MM.1S (cell line): Measurements from ENCODE around the gene NHLH2.

Experiments
- CTCF ChIP-seq: fragments of 300-600 bp; sonication (generic); IDR thresholded peaks from 2 replicates; pipeline ENCODE4 v1.5.1; 2016; ENCODE audit warnings: antibody characterized with exemption, low read length, mixed read lengths
- EZH2phosphoT487 ChIP-seq: fragments of 300-600 bp; sonication (generic); IDR thresholded peaks from 2 replicates; pipeline ENCODE4 v1.6.1; 2018; ENCODE audit warnings: antibody characterized with exemption, low read length

- TF ChIP-seq CTCF (no peak), EZH2phosphoT487 (no peak)
These were observed 26.1 kb downstream of the NHLH2 start for GRCh38 chr1:115814685-115815398.
